HG02870 (cell line): ENCODE results near the gene IARS2.
"Not testable (repeated sequence)": the region's sequence is repeated elsewhere in the genome, so short reads cannot be mapped to it uniquely, and the experiment has no call there.

Experiments
- ATAC-seq: cut with Tn5 transposase; IDR thresholded peaks from one replicate; pipeline ENCODE4 v1.9.1; 2021; ENCODE audit warnings: mild to moderate bottlenecking, moderate library complexity; ENCODE audit not compliant: unreplicated experiment

The IARS2 gene

DNA sequence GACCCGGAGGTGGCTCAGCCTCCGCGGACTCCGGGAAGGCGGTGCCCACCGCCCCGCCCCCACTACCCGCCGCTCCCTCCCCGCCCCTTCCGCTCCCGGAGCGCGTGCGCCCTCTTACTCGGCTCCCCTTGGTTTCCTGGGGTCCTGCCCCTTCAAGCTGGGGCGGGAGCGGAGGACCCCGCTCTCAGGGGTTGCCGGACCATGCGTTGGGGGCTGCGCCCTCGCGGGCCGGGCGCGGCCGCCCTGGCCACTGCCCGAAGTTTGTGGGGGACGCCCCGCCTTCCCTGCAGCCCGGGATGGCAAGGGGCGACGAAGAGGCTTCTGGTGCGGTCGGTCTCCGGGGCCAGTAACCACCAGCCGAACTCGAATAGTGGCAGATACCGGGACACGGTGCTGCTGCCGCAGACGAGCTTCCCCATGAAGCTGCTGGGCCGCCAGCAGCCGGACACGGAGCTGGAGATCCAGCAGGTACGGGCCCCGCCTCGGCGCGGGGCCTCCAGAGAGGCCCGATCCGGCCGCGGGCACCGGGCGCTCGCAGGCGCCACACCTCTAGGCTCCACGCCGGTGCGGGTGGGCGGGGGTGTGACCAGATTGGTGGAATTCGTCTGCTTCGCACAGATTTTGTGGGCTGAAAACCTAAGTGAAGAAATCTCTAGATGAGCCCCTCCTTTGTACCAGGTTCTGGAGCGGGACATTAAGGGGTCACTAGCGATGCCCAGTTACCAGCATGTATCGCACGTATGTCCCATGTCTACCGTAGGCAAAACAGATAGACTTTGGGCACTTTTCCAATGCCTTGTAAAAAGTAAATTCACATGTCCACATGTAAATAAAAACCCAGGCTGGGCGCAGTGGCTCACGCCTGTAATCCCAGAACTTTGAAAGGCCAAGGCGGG lies at the start of gene IARS2:
Gene IARS2 (plus strand): TSS at position 117 of the 896 bp plus-strand sequence. CDS start 85 bp downstream, at position 202.
- peak; percentile 53 for ATAC-seq

DNA sequence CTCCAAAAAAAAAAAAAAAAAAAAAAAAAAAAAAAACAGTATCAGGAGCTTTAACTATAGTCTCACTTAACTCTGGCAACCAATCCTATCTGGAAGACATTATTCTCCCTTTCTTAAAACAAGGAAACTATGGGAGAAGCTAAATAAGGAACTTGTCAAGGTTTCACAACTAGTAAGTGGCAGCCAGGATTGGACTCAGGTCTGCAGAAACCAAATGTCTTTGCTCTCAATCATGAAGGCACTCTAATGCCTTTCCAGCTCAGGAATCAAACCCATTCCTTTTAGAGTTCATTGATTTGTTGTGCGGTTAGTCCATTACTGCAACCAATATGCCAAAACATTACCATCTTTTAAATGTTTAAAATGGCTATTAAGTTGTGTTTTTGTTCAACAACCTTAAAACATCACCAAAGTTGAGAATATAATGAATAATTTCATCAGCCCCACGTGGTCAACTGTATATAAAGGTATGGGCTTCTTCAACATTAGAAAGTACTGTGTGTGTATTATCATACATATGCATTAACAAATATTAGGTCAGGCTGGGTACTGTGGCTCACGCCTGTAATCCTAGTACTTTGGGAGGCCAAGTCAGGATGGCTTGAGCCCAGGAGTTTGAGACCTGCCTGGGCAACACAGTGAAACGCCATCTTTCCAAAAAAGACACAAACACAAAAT lies 49.1 kb upstream of the IARS2 start:
- no peak for ATAC-seq

DNA sequence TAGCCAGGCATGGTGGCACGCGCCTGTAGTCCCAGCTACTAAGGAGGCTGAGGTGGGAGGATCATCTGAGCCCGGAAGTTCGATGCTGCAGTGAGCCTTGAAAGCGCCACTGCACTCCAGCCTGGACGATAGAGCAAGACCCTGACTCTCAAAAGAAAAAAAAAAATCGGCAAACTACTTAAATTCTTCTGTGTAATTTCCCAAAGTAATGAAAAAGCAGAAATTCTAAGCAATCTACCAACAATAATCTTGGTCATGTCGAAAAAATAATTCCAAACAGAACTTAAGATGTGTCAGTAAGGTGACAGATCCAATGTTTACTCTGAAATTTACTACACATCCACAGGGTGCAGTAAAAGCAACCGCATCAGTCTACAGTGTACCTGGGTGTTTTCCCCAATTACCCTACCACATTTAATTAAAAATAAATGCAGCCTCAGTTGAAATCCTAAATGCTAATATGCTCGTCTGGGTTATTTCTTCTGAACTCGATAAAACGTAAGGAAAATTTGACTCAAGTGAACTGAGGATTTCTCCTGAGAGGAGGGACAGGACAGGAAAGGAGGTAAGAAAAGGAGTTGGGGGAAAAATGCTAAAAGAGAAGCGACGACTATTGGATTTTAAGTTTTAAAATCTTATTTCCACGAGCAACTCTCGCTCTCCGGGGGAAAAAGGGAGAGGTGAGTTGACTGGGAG lies 48.4 kb upstream of the IARS2 start:
- ATAC-seq: no peak

DNA sequence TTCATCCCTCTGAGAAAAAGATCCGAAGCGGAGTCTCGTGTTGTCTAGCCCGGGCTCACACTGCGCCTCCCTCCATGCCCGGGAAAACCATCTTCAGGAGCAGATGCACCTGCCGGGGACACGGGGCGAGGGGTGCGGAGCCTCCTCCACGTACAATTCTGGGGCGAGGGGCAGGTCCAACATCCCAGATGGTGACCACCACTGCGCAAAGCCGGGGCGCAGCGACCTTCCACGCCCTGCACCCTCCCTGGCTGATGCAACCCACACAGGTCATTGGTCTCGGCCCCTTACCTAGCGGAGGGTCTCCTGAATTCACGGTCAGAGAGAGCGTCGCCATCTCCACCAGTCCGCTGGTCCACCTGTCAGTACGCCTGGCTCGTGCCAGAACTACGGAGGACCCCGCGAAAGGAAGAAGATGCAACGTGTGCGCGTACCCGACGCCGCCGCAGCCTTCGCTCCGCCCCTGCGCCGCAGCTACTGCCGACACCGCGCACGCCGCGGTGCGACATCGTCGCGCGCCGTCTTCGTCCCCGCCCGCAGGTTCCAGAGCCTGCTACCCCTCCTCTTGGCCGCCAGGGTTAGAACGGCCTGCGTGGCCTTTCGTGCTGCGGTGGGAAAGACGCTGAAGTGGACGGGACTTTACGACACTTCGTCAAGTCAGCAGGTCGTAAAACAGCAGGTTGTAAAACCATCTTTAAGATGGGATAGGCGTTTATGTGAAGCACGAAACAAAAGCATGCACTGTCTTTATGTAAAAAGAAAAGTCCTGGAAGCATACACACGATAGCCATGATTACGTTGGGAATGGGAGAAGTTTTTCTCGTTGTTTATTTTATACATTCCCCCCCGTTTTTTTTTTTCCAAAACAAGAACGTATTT lies 47.6 kb upstream of the IARS2 start, which contains the start of gene EPRS1:
Gene EPRS1 (minus strand): TSS at position 454 of the 879 bp plus-strand sequence. CDS start 117 bp downstream, at position 337.
- ATAC-seq: peak; percentile 97

DNA sequence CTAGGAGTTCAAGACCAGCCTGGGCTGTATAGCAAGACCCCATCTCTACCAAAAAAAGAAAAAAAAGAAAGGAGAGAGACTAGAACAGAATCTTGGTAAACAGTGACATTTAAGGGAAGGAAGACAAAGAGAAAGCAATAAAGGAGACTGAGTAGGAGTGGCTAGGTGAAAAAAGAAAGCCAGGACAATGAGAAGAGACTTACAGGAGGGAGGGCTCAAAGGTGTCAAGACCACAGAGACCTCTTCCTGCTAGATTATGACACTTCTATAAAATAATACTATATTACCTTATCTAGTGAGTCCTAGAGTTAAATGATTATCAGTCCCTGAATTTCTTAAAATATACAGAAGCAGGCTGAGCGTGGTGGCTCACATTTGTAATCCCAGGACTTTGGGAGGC lies 37.6 kb upstream of the IARS2 start:
- no peak for ATAC-seq

DNA sequence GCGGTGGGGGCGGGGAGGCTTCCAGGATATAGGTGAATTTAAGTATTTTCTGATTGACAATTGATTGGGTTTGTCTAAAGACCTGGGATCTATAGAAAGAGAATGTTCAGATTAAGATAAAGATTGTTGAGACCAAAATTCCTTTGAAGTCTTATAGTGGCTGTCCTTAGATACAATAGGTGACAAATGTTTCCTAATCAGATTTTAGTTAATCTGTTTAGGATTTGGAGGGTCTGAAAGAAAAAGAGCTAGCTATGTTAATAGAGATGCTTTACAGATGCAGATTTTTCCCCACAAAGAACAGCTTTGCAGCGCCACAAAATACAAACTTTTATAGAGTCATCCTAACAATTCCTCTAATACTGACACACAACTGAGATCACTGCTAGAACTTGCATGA lies 33.1 kb upstream of the IARS2 start:
- ATAC-seq: no peak

DNA sequence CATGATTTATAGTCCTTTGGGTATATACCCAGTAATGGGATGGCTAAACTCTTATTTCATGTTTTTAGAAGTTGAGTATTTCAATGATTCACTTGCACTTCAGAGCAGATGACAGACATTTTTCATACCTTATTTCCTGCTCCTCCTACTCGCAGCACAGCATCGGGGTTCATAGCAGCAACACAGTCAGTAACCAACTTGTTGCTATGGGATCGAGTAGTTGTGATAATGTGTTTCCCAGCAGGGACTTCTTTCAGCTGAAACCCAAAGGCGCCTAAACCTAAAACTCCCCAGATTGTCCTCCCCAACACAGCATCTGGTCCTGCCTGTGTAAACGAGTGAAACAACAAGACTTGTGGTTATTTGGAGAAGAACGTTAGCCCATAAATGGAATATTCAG lies 31.3 kb upstream of the IARS2 start:
- no peak for ATAC-seq

DNA sequence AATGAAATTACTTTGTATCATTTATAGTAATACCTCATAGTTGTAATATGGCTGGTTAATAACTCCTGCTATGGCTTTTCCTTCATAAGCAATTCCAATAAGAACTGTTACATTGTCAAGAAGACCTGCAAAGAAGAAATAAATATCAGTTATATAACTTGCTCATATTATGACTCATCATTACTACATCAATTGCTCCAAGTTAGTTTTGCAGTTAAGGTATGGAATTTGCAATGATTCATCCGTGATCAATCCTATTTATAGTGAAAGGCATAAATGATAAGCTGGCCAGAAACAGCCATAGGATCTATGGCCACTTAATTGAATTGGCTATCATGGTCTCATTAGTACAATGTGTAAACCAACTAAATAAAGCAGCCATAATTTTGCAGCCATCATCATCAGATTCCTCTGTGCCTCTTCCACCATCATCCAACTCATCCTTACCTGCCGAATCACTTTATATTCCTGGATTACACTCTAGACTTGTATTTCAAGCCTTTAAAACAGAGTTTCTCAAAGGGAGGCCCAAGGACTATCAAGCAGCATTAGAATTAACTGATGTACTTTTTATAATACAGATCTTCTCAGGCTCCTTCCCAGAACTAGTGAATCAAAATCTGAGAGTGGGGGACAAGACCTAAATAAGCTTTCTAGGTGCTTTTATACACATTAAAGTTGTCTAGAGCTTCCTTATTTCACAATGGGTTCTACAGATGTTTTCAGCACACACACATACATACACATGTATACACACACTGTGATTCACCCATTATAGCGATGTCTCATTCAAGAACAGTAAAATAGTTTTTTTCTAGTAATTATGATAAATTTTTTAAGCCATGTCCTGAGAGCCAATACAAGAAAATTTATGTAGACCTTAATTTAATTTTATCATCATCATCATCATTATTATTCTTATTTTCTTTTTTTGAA lies 26.4 kb upstream of the IARS2 start:
- ATAC-seq: no peak

DNA sequence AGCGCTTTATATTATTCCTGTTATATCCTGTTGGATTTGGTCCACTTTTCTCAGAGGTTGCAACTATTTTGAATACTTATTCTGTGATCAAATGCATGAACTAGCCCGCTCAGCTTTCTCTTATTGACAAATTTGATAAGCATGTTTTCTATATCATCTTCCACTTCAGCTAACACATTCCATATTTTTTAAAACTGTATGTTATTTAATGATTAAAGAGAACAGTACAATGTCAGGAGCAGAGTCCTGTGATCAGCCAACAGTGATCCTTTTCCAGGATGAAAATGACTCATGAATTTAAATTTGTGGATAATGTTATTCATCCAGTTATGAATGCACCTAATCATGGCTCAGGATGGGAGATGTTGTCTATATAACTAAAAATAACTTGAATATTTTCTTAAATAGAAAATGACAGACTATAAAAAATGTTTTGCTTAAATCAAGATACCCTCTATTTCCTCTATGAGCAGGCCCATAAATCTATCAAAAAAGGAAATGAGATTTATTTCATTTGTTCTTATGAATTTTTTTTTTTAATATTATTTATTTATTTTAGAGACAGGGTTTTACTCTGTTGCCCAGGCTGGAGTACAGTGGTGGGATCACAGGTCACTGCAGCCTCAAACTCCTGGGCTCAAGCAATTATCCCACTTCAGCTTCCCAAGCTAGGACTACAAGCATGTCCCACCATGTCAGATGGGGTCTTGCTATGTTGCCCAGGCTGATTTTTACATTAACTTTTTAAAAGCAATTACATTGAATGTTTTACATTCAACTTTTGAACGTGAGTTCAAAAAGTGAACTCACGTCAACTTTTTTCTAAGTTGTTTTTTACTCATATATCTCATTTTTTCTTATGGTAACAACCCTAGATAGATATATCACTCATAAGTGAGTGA lies 16.8 kb upstream of the IARS2 start:
- no peak for ATAC-seq

DNA sequence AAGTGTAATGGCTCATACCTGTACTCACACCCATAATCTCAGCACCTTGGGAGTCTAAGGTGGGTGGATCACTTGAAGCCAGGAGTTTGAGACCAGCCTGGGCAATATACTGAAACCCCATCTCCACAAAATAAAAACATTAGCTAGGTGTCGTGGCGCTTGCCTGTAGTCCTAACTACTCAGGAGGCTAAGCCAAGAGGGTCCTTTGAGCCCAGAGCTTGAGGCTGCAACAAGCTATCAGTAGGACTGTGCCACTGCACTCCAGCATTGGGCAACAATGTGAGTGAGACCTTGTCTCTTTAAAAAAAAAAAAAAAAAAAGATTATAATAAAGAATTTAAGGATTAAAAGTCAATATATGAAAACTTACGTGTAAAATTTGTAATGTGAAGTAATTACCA lies 16.0 kb upstream of the IARS2 start:
- no peak for ATAC-seq

DNA sequence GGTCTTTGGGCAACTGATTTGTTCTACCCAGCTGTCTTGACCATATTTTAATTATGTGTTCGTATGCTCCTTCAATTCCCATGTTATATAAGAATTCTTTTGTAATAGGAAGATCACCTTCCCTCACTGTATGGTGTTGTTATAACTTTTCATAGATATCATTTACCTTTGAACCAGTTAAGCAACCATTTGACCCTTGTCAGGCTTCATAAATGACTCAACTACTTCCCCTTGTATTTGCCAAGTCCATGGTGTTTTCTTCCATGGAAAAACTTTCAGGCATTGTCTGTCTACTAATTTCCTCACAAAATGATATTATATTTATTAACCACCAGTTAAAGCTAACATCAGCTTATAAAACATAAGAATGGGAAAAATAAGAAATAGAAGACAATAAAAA lies 9.5 kb upstream of the IARS2 start:
- no peak for ATAC-seq

DNA sequence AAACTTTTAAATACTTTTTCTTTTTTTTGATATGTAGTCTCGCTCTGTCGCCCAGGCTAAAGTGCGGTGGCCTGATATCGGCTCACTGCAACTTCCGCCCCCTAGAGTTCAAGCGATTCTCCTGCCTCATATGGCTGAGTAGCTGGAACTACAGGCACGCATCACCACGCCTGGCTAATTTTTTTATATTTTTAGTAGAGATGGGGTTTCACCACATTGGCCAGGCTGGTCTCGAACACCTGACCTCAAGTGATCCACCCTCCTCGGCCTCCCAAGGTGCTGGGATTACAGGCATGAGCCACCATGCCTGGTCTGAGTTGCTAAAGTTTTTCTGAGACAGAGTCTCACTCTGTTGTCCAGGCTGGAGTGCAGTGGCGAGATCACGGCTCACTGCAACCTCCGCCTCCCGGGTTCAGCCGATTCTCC lies 7.7 kb upstream of the IARS2 start:
- ATAC-seq: peak; percentile 46

DNA sequence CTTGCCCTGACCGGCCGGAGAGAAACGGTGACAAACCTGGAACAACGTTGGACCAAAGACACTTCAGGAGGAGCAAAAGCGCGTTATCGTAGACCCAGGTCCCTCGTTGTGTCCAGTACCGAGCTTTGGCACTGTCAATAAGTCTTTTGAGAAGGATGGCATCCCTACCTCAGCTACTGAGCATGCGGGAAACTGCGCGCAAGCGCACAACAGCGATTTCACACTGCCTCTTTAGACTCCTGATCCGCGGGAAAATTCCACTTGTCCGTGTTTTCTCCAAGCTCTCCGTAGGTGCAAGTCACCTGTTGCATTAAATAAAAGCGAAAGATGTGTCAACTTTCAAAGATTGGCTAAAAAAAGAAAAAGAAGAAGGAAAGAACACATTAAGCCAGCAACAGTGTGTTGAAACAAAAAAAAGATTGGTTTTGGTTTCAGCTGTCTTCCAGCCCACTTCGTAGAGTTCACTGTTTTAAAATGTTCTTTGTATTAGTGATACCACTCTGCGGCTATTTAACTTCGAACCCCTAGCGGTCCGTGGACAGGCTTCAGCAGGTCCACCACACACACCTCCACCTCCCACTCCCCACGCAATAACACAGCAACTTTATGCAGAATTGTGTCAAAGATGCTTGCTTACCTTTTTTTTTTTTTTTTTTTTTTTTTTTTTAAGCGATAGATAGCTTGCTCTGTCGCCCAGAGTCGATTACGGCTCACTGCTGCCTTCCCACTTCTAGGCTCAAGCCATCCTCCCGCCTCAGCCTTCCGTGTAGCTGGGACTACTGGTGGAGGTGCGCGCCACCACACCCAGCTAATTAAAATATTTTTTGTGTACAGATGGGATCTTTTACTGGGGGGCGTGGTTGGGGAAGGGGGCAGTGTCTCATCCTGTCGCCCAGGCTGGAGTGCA lies 4.0 kb upstream of the IARS2 start, which contains the start of gene BPNT1:
Gene BPNT1 (minus strand): TSS at position 139 of the 907 bp plus-strand sequence. CDS start 9,942 bp downstream, outside the sequence.
- ATAC-seq: peak; percentile 45

DNA sequence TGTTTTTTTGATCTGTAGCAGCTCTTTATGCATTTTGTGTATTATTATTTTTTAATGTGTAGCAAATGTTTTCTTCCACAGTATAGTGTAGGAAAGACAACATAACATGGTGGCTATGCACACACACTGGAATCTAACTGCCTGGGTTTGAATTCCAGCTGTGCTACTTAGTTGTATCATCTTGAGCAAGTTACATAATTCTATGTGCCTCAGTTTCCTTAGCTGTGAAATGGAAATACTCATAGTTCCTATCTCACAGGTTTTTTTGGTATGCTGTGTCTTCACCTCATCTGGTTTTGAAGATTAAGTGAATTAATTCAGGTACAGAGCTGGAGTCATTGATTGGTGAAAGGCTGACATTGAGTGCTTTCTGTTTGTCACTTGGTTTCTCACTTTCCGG lies 1.2 kb upstream of the IARS2 start:
- no peak for ATAC-seq

DNA sequence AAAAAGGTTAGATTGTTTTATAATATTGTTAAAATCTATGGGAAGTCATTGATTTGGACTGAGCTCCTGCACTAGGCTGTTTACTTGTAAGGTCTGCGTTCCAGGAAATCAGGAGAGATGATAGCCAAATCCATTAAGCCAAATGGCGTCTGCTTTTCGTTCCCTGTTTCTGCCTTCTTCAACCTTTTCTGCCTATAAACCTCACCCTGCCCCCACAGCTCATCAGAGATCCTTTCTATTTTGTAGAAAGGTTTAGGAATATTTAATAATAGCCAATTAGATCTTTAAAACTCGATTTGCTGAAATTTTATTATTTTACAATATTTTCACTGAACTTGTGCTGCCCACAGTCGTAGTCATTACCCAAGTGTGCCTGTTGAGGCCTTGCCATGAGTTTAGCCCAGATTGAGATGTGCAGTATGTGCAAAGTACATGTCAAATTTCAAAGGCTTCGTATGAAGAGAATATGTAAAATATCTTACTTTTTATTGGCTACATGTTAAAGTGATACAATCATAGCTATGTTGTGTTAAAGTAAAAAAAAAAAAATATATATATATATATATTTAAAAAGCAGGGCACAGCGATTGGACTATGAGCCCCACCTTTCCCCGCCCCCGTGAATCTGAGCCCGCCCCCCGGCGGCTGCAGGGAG lies 444 bp upstream of the IARS2 start:
- peak; percentile 1 for ATAC-seq

DNA sequence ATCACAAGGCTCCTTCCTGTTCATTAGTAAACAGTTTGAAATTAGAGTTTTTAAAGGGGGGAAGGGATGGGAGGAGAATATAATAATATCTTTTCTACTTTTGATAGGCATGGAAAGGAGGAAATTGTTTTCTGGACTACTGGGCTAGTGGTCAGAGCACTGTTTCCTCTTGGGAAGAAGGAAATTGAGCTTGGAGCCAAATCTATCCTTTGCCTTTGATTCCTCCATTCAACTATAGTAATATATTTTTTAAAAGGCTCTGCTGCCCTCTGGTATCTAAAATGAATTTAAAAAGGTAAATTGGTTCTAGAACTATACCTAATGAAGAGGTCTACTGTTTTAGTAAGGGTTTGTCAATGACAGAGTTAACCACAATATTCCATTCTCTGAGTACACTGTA lies 5.9 kb downstream of the IARS2 start:
- no peak for ATAC-seq

DNA sequence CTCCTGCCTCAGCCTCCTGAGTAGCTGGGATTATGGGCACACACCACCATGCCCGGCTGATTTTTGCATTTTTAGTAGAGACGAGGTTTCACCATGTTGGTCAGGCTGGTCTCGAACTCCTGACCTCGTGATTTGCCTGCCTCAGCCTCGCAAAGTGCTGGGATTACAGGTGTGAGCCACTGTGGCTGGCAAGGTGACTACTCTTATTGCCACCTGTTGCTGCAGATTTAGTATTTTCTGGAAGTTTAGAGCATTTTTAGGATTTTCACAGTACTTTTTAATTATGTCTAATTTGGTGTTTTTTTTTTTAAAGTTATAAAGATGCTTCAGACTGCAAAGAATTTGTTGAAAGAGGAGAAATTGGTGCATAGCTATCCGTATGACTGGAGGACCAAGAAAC lies 16.5 kb downstream of the IARS2 start:
- not testable (repeated sequence) for ATAC-seq
